Keratinocyte (primary cell): ENCODE measurements around the gene DOK6. TPM values are rescaled to one million over a fixed set of nuclear protein-coding genes. Genes with fewer than 3 reads are reported as not detected.

ENCODE experiments used
- DNase-seq: peaks from one replicate; pipeline ENCODE4 v3.0.0-alpha.2; 2011; ENCODE audit warnings: low read depth, missing footprints, low spot score
- FAIRE-seq: peaks from 2 replicates; lab custom pipeline; 2011; peaks lifted over from hg19 to GRCh38; lab: Jason Lieb, UNC
- H2AFZ ChIP-seq: 2 replicates; pipeline ENCODE4 v1.6.0; 2012; ENCODE audit warnings: low read length, control low read depth, inconsistent platforms; ENCODE audit not compliant: control insufficient read depth
- H3K27ac ChIP-seq: 2 replicates; pipeline ENCODE4 v1.5.1; 2011; ENCODE audit warnings: low read length; ENCODE audit not compliant: control insufficient read depth, insufficient read depth
- H3K27me3 ChIP-seq: 3 replicates; pipeline ENCODE4 v1.6.0; 2011; ENCODE audit warnings: low read length; ENCODE audit not compliant: control insufficient read depth, insufficient read depth; ENCODE audit errors: extremely low read depth
- H3K36me3 ChIP-seq, 2 experiments: 2 replicates in 1 of 2; 3 replicates in 1 of 2; pipeline ENCODE4 v1.5.1; 2011; ENCODE audit warnings: low read length in 2 of 2, mild to moderate bottlenecking in 1 of 2; ENCODE audit not compliant: control insufficient read depth in 2 of 2, insufficient read depth in 2 of 2; ENCODE audit errors: extremely low read depth in 1 of 2
- H3K4me1 ChIP-seq: 3 replicates; pipeline ENCODE4 v1.5.1; 2011; ENCODE audit warnings: low read length; ENCODE audit not compliant: control insufficient read depth, insufficient read depth; ENCODE audit errors: extremely low read depth
- H3K4me2 ChIP-seq: 3 replicates; pipeline ENCODE4 v1.6.0; 2011; ENCODE audit warnings: low read depth, low read length; ENCODE audit not compliant: control insufficient read depth, insufficient read depth; ENCODE audit errors: extremely low read depth
- H3K4me3 ChIP-seq, 3 experiments: fragments of 200-600 bp in 1 of 3; sonication (generic) in 1 of 3; 2 replicates in 2 of 3; 3 replicates in 1 of 3; pipeline ENCODE4 v1.5.1; 2011 to 2016; ENCODE audit warnings: low read length in 3 of 3, mild to moderate bottlenecking in 3 of 3, control low read depth in 2 of 3, inconsistent platforms in 1 of 3, low read depth in 1 of 3, mixed read lengths in 1 of 3, mixed run types in 1 of 3, moderate library complexity in 1 of 3; ENCODE audit not compliant: control insufficient read depth in 2 of 3, insufficient read depth in 2 of 3; ENCODE audit errors: extremely low read depth in 1 of 3
- H3K79me2 ChIP-seq: 2 replicates; pipeline ENCODE4 v1.6.0; 2012; ENCODE audit warnings: low read length; ENCODE audit not compliant: control insufficient read depth, insufficient read depth
- H3K9ac ChIP-seq: 3 replicates; pipeline ENCODE4 v1.6.0; 2011; ENCODE audit warnings: low read length; ENCODE audit not compliant: control insufficient read depth, insufficient read depth; ENCODE audit errors: extremely low read depth
- H3K9me1 ChIP-seq: 3 replicates; pipeline ENCODE4 v1.6.0; 2011; ENCODE audit warnings: low read length; ENCODE audit not compliant: control insufficient read depth, insufficient read depth; ENCODE audit errors: extremely low read depth
- H3K9me3 ChIP-seq: 2 replicates; pipeline ENCODE4 v1.5.1; 2012; ENCODE audit warnings: low read depth, low read length; ENCODE audit not compliant: control insufficient read depth
- H4K20me1 ChIP-seq: 3 replicates; pipeline ENCODE4 v1.6.0; 2011; ENCODE audit warnings: low read length; ENCODE audit not compliant: control insufficient read depth, insufficient read depth; ENCODE audit errors: extremely low read depth
- CTCF ChIP-seq, 3 experiments: IDR thresholded peaks in 1 of 3; conservative IDR thresholded peaks in 1 of 3; optimal IDR thresholded peaks in 1 of 3; 2 replicates in 2 of 3; 3 replicates in 1 of 3; pipeline versions ENCODE3 to v1.5.1; 2011; ENCODE audit warnings: low read length in 3 of 3, mild to moderate bottlenecking in 3 of 3, moderate library complexity in 2 of 3, control low read depth in 1 of 3, inconsistent platforms in 1 of 3; ENCODE audit not compliant: insufficient read depth in 2 of 3; ENCODE audit errors: extremely low read depth in 1 of 3
- EZH2 ChIP-seq: IDR thresholded peaks from one replicate; pipeline ENCODE4 v1.6.1; 2012; ENCODE audit warnings: inconsistent platforms, mild to moderate bottlenecking, low read length, moderate library complexity
- dilution Hi-C: fragments of 300-500 bp; cut with MboI; formaldehyde crosslinking; loops from one replicate; pipeline ENCODE4 v1.7.0; 2020; ENCODE audit warnings: low sequenced_read_pairs; ENCODE audit not compliant: extremely low pct_ligation_motif_present
- polyA plus RNA-seq, 5 experiments: library from polyadenylated mRNA; depleted of rRNA in 3 of 5; stranded (reverse) in 3 of 5; stranded (forward) in 1 of 5; unstranded in 1 of 5; fragments of >200 nt; gene quantifications; 1 replicate in 1 of 5; 2 replicates in 3 of 5; 3 replicates in 1 of 5; pipeline versions ENCODE4 v1.2.1 to v1.2.3, GENCODE V29; 2011 to 2012; ENCODE audit warnings: missing spikeins in 2 of 5, low read depth in 1 of 5, low replicate concordance in 1 of 5

Gene DOK6
- polyA plus RNA-seq, 1 donor (not counting 4 experiments of a cell fraction or from before 2014, with no cell fraction given), result not detected

GRCh38 chr18:69691008-69691760 lies 290.5 kb downstream of the DOK6 start:
- DNase-seq, result no peak
- H3K36me3 ChIP-seq, result no peaks in the 10 kb centered on the region
- H3K27ac ChIP-seq, result no peak overlapping the region
- no peaks in the 10 kb centered on the region for H3K4me1 ChIP-seq
- no peaks in the 10 kb centered on the region for H4K20me1 ChIP-seq
- no peak overlapping the region for H3K4me3 ChIP-seq
- no peaks in the 10 kb centered on the region for H3K79me2 ChIP-seq
- H3K27me3 ChIP-seq, result no peaks in the 10 kb centered on the region
- no peaks in the 10 kb centered on the region for H3K9me1 ChIP-seq
- no peaks in the 10 kb centered on the region for H3K9me3 ChIP-seq
- no peak overlapping the region for H2AFZ ChIP-seq
- dilution Hi-C loops, result no loop called here
- TF ChIP-seq CTCF (optimal IDR thresholded peaks at IDR 0.05 in 1 of 3, IDR thresholded peaks at IDR 0.05 in 1 of 3, conservative IDR thresholded peaks at IDR 0.05 in 1 of 3; ENCODE audit: extremely low read depth in 1 of 3, insufficient read depth in 2 of 3, low read length in 3 of 3) (no peak), EZH2 (no peak)
- no peak overlapping the region for H3K4me2 ChIP-seq
- FAIRE-seq, result no peak
- H3K9ac ChIP-seq, result no peak overlapping the region

GRCh38 chr18:69697069-69697468 lies 296.4 kb downstream of the DOK6 start:
- Histone ChIP-seq H3K27ac (no peak overlapping the region), H2AFZ (no peak overlapping the region), H3K9me1 (no peaks in the 10 kb centered on the region), H3K4me2 (no peak overlapping the region), H3K36me3 (no peaks in the 10 kb centered on the region), H3K4me3 (no peak overlapping the region), H4K20me1 (no peaks in the 10 kb centered on the region), H3K9ac (no peak overlapping the region), H3K9me3 (no peaks in the 10 kb centered on the region), H3K79me2 (no peaks in the 10 kb centered on the region), H3K27me3 (no peaks in the 10 kb centered on the region), H3K4me1 (no peaks in the 10 kb centered on the region)
- no peak for FAIRE-seq
- no peak for TF ChIP-seq CTCF (optimal IDR thresholded peaks at IDR 0.05 in 1 of 3, IDR thresholded peaks at IDR 0.05 in 1 of 3, conservative IDR thresholded peaks at IDR 0.05 in 1 of 3; ENCODE audit: extremely low read depth in 1 of 3, insufficient read depth in 2 of 3, low read length in 3 of 3)
- TF ChIP-seq EZH2, result no peak
- dilution Hi-C loops, result no loop called here
- no peak for DNase-seq
